Lower leg skin (tissue), 3 donors: ENCODE measurements around the gene FAM98C.
"Not testable (repeated sequence)": the region's sequence is repeated elsewhere in the genome, so short reads cannot be mapped to it uniquely, and the experiment has no call there.

Experiments
- POLR2A ChIP-seq, 2 donors: fragments of 450-650 bp; IDR thresholded peaks; one replicate each; pipeline ENCODE4 v1.6.1; 2016 to 2017; ENCODE audit warnings: antibody characterized with exemption in 2 of 2, mild to moderate bottlenecking in 1 of 2, moderate library complexity in 1 of 2
- TF ChIP-seq, protein P1 (sequence below), 3 donors: fragments of 450-650 bp; IDR thresholded peaks; one replicate each; pipeline ENCODE4 v1.5.1; 2016; ENCODE audit warnings: antibody characterized with exemption in 3 of 3, mild to moderate bottlenecking in 3 of 3, moderate library complexity in 2 of 3

DNA sequence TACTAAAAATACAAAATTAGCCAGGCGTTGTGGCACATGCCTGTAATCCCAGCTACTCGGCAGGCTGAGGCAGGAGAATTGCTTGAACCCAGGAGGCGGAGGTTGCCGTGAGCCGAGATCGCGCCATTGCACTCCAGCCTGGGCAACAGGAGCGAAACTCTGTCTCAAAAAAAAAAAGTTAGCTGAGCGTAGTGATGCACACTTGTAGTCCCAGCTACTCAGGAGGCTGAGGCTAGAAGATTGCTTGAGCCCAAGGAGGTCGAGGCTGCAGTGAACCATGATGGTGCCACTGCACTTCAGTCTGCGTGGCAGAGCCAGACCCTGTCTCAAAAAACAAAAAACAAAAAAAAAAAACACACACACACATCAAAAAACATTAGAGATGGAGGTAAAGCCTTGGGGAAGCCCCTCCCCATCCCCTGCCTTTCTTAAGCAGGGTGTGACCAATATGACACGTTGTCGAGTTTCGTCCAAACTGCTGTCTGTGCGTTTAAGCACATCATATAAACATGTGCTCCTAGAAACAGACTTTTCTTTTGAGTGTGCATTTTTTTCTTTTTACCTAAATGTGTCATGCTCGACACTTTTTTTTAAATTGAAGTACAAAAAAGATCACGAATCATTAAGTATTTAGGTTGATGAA lies 24.3 kb downstream of the FAM98C start:
- not testable (repeated sequence) for TF ChIP-seq POLR2A (IDR thresholded peaks at IDR 0.05)
- TF ChIP-seq, protein P1, sequence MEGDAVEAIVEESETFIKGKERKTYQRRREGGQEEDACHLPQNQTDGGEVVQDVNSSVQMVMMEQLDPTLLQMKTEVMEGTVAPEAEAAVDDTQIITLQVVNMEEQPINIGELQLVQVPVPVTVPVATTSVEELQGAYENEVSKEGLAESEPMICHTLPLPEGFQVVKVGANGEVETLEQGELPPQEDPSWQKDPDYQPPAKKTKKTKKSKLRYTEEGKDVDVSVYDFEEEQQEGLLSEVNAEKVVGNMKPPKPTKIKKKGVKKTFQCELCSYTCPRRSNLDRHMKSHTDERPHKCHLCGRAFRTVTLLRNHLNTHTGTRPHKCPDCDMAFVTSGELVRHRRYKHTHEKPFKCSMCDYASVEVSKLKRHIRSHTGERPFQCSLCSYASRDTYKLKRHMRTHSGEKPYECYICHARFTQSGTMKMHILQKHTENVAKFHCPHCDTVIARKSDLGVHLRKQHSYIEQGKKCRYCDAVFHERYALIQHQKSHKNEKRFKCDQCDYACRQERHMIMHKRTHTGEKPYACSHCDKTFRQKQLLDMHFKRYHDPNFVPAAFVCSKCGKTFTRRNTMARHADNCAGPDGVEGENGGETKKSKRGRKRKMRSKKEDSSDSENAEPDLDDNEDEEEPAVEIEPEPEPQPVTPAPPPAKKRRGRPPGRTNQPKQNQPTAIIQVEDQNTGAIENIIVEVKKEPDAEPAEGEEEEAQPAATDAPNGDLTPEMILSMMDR (IDR thresholded peaks at IDR 0.05) = not testable (repeated sequence)
